DND-41 (cell line): Measurements from ENCODE around the gene PP2D1.

Source experiments
- ATAC-seq: fragments of 200-7000 bp; cut with Tn5 transposase; 3 replicates; pipeline ENCODE4 v1.9.1; 2021; ENCODE audit warnings: low read depth; ENCODE audit not compliant: insufficient read depth
- DNase-seq: peaks from one replicate; pipeline ENCODE4 v3.0.0-alpha.2; 2020
- H2AFZ ChIP-seq: 2 replicates; pipeline ENCODE4 v1.6.0; 2012; ENCODE audit warnings: low read depth, low read length
- H3K27ac ChIP-seq: 2 replicates; pipeline ENCODE4 v1.5.1; 2012; ENCODE audit warnings: low read length, inconsistent platforms
- H3K27me3 ChIP-seq: fragments of 200-600 bp; sonication (generic); 2 replicates; pipeline ENCODE4 v1.6.0; 2012; ENCODE audit warnings: low read length, mild to moderate bottlenecking, inconsistent platforms; ENCODE audit not compliant: insufficient read depth, poor library complexity
- H3K36me3 ChIP-seq: 2 replicates; pipeline ENCODE4 v1.5.1; 2012; ENCODE audit warnings: low read length, inconsistent platforms; ENCODE audit not compliant: insufficient read depth
- H3K4me1 ChIP-seq: 2 replicates; pipeline ENCODE4 v1.5.1; 2012; ENCODE audit warnings: mild to moderate bottlenecking, low read length; ENCODE audit not compliant: insufficient read depth
- H3K4me2 ChIP-seq: 2 replicates; pipeline ENCODE4 v1.6.0; 2012; ENCODE audit warnings: mild to moderate bottlenecking, moderate library complexity, low read length, inconsistent platforms; ENCODE audit not compliant: insufficient read depth
- H3K4me3 ChIP-seq, 2 experiments: fragments of 200-600 bp in 1 of 2; shearing (Covaris generic) in 1 of 2; 2 replicates each; pipeline ENCODE4 v1.5.1; 2012 to 2016; ENCODE audit warnings: inconsistent platforms in 2 of 2, low read length in 2 of 2, mild to moderate bottlenecking in 2 of 2, low read depth in 1 of 2, moderate library complexity in 1 of 2
- H3K79me2 ChIP-seq: 2 replicates; pipeline ENCODE4 v1.6.0; 2012; ENCODE audit warnings: low read length, inconsistent platforms; ENCODE audit not compliant: insufficient read depth
- H3K9ac ChIP-seq: 2 replicates; pipeline ENCODE4 v1.6.0; 2012; ENCODE audit warnings: low read depth, mild to moderate bottlenecking, inconsistent platforms, low read length, moderate library complexity
- H3K9me3 ChIP-seq: 2 replicates; pipeline ENCODE4 v1.5.1; 2012; ENCODE audit warnings: low read length, moderate library complexity, mild to moderate bottlenecking, inconsistent platforms; ENCODE audit not compliant: insufficient read depth, severe bottlenecking
- H4K20me1 ChIP-seq: 2 replicates; pipeline ENCODE4 v1.6.0; 2012; ENCODE audit warnings: low read length; ENCODE audit not compliant: insufficient read depth
- CTCF ChIP-seq: IDR thresholded peaks from 2 replicates; pipeline ENCODE4 v1.5.1; 2012; ENCODE audit warnings: borderline replicate concordance, low read length, moderate library complexity, mild to moderate bottlenecking; ENCODE audit not compliant: poor library complexity, severe bottlenecking; ENCODE audit errors: extremely low read depth
- EZH2 ChIP-seq: IDR thresholded peaks from 3 replicates; pipeline ENCODE4 v1.6.1; 2012; ENCODE audit warnings: borderline replicate concordance, low read depth, mild to moderate bottlenecking, moderate library complexity, low read length, inconsistent platforms; ENCODE audit not compliant: severe bottlenecking

The PP2D1 gene

GRCh38 chr3:20043825-20044224 is 31.8 kb upstream of the PP2D1 start:
- H3K27me3 ChIP-seq: peaks cover 7% of the 10 kb centered on the region
- ATAC-seq: no peak
- H3K4me1 ChIP-seq: peaks cover 44% of the 10 kb centered on the region
- H3K9me3 ChIP-seq: no peaks in the 10 kb centered on the region
- TF ChIP-seq EZH2: no peak
- no peak for TF ChIP-seq CTCF
- H3K4me3 ChIP-seq: no peak overlapping the region; a peak in 1 of 4 replicates
- H3K79me2 ChIP-seq: peaks cover 7% of the 10 kb centered on the region
- no peaks in the 10 kb centered on the region for H3K36me3 ChIP-seq
- no peak overlapping the region for H2AFZ ChIP-seq
- H3K4me2 ChIP-seq: peak overlapping the region; percentile 95; the same call in 1 of the 2 replicates
- H4K20me1 ChIP-seq: peaks cover 8% of the 10 kb centered on the region; the same call in 1 of the 2 replicates
- no peak for DNase-seq
- peak overlapping the region; percentile 22; the same call in 1 of the 2 replicates for H3K9ac ChIP-seq
- H3K27ac ChIP-seq: no peak overlapping the region

GRCh38 chr3:20043396-20043795 is 31.3 kb upstream of the PP2D1 start:
- H2AFZ ChIP-seq: no peak overlapping the region
- H3K27ac ChIP-seq: no peak overlapping the region
- peak overlapping the region; percentile 95 for H3K4me2 ChIP-seq
- DNase-seq (peak; percentile 72), ATAC-seq (peak; percentile 31)
- TF ChIP-seq EZH2 (no peak), CTCF (no peak)
- H3K9me3 ChIP-seq: no peaks in the 10 kb centered on the region
- H3K36me3 ChIP-seq: no peaks in the 10 kb centered on the region
- peaks cover 11% of the 10 kb centered on the region for H3K27me3 ChIP-seq
- peaks cover 7% of the 10 kb centered on the region for H3K79me2 ChIP-seq
- H4K20me1 ChIP-seq: peaks cover 8% of the 10 kb centered on the region; the same call in 1 of the 2 replicates
- H3K9ac ChIP-seq: peak overlapping the region; percentile 22; the same call in 1 of the 2 replicates
- H3K4me1 ChIP-seq: peaks cover 48% of the 10 kb centered on the region
- peak overlapping the region in 1 of 2 experiments; percentile 35; a peak in 2 of 4 replicates for H3K4me3 ChIP-seq

- ATAC-seq (no peak), DNase-seq (no peak)
- peaks cover 7% of the 10 kb centered on the region for H3K79me2 ChIP-seq
- no peaks in the 10 kb centered on the region for H3K36me3 ChIP-seq
- H3K27me3 ChIP-seq: peaks cover 11% of the 10 kb centered on the region
- H4K20me1 ChIP-seq: peaks cover 8% of the 10 kb centered on the region; the same call in 1 of the 2 replicates
- no peak overlapping the region; the same call in 1 of the 2 replicates for H3K9ac ChIP-seq
- peaks cover 49% of the 10 kb centered on the region for H3K4me1 ChIP-seq
- no peak overlapping the region for H2AFZ ChIP-seq
- TF ChIP-seq EZH2: no peak
- TF ChIP-seq CTCF: no peak
- no peaks in the 10 kb centered on the region for H3K9me3 ChIP-seq
- H3K4me2 ChIP-seq: peak overlapping the region; percentile 95; the same call in 1 of the 2 replicates
- H3K4me3 ChIP-seq: no peak overlapping the region
- H3K27ac ChIP-seq: no peak overlapping the region
Observed at GRCh38 chr3:20042331-20042730, 30.3 kb upstream of the PP2D1 start.
